ENCODE results near the gene SPPL2C.

SPPL2C gene

GRCh38 chr17:45844695-45845375 lies at the start of gene SPPL2C:
Gene SPPL2C (plus strand): TSS chr17:45844881. CDS start chr17:45844907, 26 bp downstream.
- no peak for DNase-seq

GRCh38 chr17:45800816-45801215 lies 43.9 kb upstream of the SPPL2C start:
- DNase-seq, result no peak

- DNase-seq, result no peak
These were observed 43.3 kb upstream of the SPPL2C start for GRCh38 chr17:45801421-45801820.

GRCh38 chr17:45808845-45809244 lies 35.8 kb upstream of the SPPL2C start:
- no peak for DNase-seq

GRCh38 chr17:45809499-45809898 lies 35.2 kb upstream of the SPPL2C start:
- no peak for DNase-seq

GRCh38 chr17:45812102-45812501 lies 32.6 kb upstream of the SPPL2C start:
- DNase-seq, result no peak

GRCh38 chr17:45813048-45813725 lies 31.5 kb upstream of the SPPL2C start:
- no peak for DNase-seq

GRCh38 chr17:45814622-45815606 lies 29.8 kb upstream of the SPPL2C start:
- no peak for DNase-seq

- no peak for DNase-seq
These were observed 28.9 kb upstream of the SPPL2C start for GRCh38 chr17:45815752-45816151.

- no peak for DNase-seq
These were observed 26.6 kb upstream of the SPPL2C start for GRCh38 chr17:45818041-45818440.

GRCh38 chr17:45818699-45819098 lies 26.0 kb upstream of the SPPL2C start:
- no peak for DNase-seq

- DNase-seq, result no peak
These were observed 25.0 kb upstream of the SPPL2C start for GRCh38 chr17:45819632-45820031.

- no peak for DNase-seq
These were observed 24.5 kb upstream of the SPPL2C start for GRCh38 chr17:45820052-45820780.

GRCh38 chr17:45821147-45821546 lies 23.5 kb upstream of the SPPL2C start:
- no peak for DNase-seq

- no peak for DNase-seq
These were observed 21.1 kb upstream of the SPPL2C start for GRCh38 chr17:45823598-45823997.

GRCh38 chr17:45824475-45824874 lies 20.2 kb upstream of the SPPL2C start:
- no peak for DNase-seq

- DNase-seq, result no peak
These were observed 19.7 kb upstream of the SPPL2C start for GRCh38 chr17:45824901-45825492.

- DNase-seq, result no peak
These were observed 18.9 kb upstream of the SPPL2C start for GRCh38 chr17:45825792-45826191.

GRCh38 chr17:45826919-45827588 lies 17.6 kb upstream of the SPPL2C start:
- DNase-seq, result no peak

- no peak for DNase-seq
These were observed 16.5 kb upstream of the SPPL2C start for GRCh38 chr17:45828171-45828570.

GRCh38 chr17:45828582-45829133 lies 16.0 kb upstream of the SPPL2C start:
- DNase-seq, result no peak

Data from GOT3 (cell line).